ENCODE results near the gene SPIRE1. TPM values are rescaled to one million over a fixed set of nuclear protein-coding genes. Genes with fewer than 3 reads are reported as not detected.

SPIRE1 gene
- total RNA-seq, 6 donors from 2014 or later, result 33.9 to 76.7 (median 59.6) TPM

GRCh38 chr18:12410081-12410481 lies 247.8 kb downstream of the SPIRE1 start:
- H3K36me3 ChIP-seq, result no peaks in the 10 kb centered on the region
- TF ChIP-seq POLR2AphosphoS5 (IDR thresholded peaks at IDR 0.05) (no peak), CTCF (IDR thresholded peaks at IDR 0.05) (no peak), EP300 (IDR thresholded peaks at IDR 0.05) (no peak), POLR2A (IDR thresholded peaks at IDR 0.05) (no peak)
- no peak overlapping the region for H3K4me3 ChIP-seq
- H3K4me1 ChIP-seq, result peaks cover 13 to 38% (median 21%) of the 10 kb centered on the region in 4 donors
- no peaks in the 10 kb centered on the region for H3K9me3 ChIP-seq
- WGBS, 2 donors, result 84 to 95% methylated on average over 9 of the region's 9 CpGs
- H3K27ac ChIP-seq, result peak overlapping the region in 1 of 4 donors; percentile 59
- H3K27me3 ChIP-seq, result no peaks in the 10 kb centered on the region
- peak in 1 of 2 donors; percentile 54 for DNase-seq
- ATAC-seq (ENCODE audit: low FRiP score in 2 of 2), result no peak

GRCh38 chr18:12409469-12409868 lies 248.4 kb downstream of the SPIRE1 start:
- Histone ChIP-seq H3K4me3 (no peak overlapping the region), H3K4me1 (peaks cover 13 to 38% (median 20%) of the 10 kb centered on the region in 4 donors), H3K36me3 (no peaks in the 10 kb centered on the region), H3K27ac (no peak overlapping the region), H3K9me3 (no peaks in the 10 kb centered on the region), H3K27me3 (no peaks in the 10 kb centered on the region)
- TF ChIP-seq POLR2AphosphoS5 (IDR thresholded peaks at IDR 0.05) (no peak), CTCF (IDR thresholded peaks at IDR 0.05) (no peak), EP300 (IDR thresholded peaks at IDR 0.05) (no peak), POLR2A (IDR thresholded peaks at IDR 0.05) (no peak)
- ATAC-seq (ENCODE audit: low FRiP score in 2 of 2), result no peak
- DNase-seq, result no peak
- WGBS, 2 donors, result 82 to 93% methylated on average over 3 of the region's 3 CpGs

GRCh38 chr18:12408247-12408869 lies 249.5 kb downstream of the SPIRE1 start:
- 18 to 21% methylated on average over 13 to 17 of the region's 32 CpGs for WGBS, 2 donors
- peaks cover 13 to 38% (median 20%) of the 10 kb centered on the region in 4 donors for H3K4me1 ChIP-seq
- no peak for TF ChIP-seq EP300 (IDR thresholded peaks at IDR 0.05)
- TF ChIP-seq CTCF (IDR thresholded peaks at IDR 0.05), result no peak
- TF ChIP-seq POLR2AphosphoS5 (IDR thresholded peaks at IDR 0.05), result no peak
- TF ChIP-seq POLR2A (IDR thresholded peaks at IDR 0.05), result no peak
- no peaks in the 10 kb centered on the region for H3K9me3 ChIP-seq
- H3K36me3 ChIP-seq, result no peaks in the 10 kb centered on the region
- H3K27ac ChIP-seq, result peak overlapping the region; percentile 78 to 92 (median 82)
- H3K4me3 ChIP-seq, result peak overlapping the region; percentile 12 to 76 (median 65)
- ATAC-seq (ENCODE audit: low FRiP score in 2 of 2) (peak; percentile 6 to 13), DNase-seq (peak in 1 of 2 donors; percentile 36)
- H3K27me3 ChIP-seq, result no peaks in the 10 kb centered on the region

GRCh38 chr18:12406371-12407111 lies 251.4 kb downstream of the SPIRE1 start:
- H3K27ac ChIP-seq, result no peak overlapping the region
- no peak for ATAC-seq (ENCODE audit: low FRiP score in 2 of 2)
- no peaks in the 10 kb centered on the region for H3K36me3 ChIP-seq
- no peaks in the 10 kb centered on the region for H3K27me3 ChIP-seq
- peak in 1 of 2 donors; percentile 65 for DNase-seq
- TF ChIP-seq EP300 (IDR thresholded peaks at IDR 0.05) (no peak), POLR2A (IDR thresholded peaks at IDR 0.05) (no peak), CTCF (IDR thresholded peaks at IDR 0.05) (no peak), POLR2AphosphoS5 (IDR thresholded peaks at IDR 0.05) (no peak)
- peaks cover 13 to 38% (median 20%) of the 10 kb centered on the region in 4 donors for H3K4me1 ChIP-seq
- no peaks in the 10 kb centered on the region for H3K9me3 ChIP-seq
- peak overlapping the region in 1 of 4 donors; percentile 56 for H3K4me3 ChIP-seq
- WGBS, 2 donors, result 59 to 70% methylated on average over 19 of the region's 19 CpGs
